Central memory CD4-positive, alpha-beta T cell (primary cell): Measurements from ENCODE around the gene ARHGAP42.
"Not testable (repeated sequence)": the region's sequence is repeated elsewhere in the genome, so short reads cannot be mapped to it uniquely, and the experiment has no call there.

Experiments used
- DNase-seq: peaks from one replicate; pipeline ENCODE4 v3.0.0; 2022
- total RNA-seq, 3 experiments: gene quantifications; one replicate each; lab custom pipeline; 2026; lab: John Stamatoyannopoulos, UW

ARHGAP42 gene, protein sequence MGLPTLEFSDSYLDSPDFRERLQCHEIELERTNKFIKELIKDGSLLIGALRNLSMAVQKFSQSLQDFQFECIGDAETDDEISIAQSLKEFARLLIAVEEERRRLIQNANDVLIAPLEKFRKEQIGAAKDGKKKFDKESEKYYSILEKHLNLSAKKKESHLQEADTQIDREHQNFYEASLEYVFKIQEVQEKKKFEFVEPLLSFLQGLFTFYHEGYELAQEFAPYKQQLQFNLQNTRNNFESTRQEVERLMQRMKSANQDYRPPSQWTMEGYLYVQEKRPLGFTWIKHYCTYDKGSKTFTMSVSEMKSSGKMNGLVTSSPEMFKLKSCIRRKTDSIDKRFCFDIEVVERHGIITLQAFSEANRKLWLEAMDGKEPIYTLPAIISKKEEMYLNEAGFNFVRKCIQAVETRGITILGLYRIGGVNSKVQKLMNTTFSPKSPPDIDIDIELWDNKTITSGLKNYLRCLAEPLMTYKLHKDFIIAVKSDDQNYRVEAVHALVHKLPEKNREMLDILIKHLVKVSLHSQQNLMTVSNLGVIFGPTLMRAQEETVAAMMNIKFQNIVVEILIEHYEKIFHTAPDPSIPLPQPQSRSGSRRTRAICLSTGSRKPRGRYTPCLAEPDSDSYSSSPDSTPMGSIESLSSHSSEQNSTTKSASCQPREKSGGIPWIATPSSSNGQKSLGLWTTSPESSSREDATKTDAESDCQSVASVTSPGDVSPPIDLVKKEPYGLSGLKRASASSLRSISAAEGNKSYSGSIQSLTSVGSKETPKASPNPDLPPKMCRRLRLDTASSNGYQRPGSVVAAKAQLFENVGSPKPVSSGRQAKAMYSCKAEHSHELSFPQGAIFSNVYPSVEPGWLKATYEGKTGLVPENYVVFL
- total RNA-seq = 0 to 0.07 (median 0) reads per million in 3 experiments

DNA sequence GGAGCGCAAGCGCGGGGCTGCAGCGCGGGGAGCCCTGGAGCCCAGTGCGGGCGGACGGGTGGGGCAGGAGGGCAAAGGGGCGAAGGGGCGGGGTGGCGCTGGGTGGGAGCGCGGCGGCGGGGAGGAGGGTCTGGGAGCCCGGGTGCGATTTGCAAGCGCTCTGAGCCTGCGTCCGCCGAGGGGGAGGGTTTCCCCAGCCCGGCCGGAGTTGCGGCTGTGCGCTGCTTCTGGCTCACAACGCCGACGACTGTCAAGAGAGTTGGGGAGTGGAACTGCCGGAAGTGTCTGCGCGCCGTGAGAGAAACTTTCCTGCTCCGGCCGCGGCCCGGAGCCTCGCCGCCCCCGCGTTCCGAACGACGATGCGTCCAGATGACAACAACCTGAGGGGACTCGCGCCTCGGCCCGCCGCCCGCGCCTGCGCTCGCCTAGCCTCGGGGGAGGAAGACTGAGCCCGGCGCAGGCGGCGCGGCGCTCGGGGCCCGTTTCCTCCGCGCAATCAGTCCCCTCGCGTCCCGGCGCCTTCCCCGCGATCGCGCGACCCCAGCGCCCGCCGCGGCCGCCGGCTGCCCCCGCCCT is at the start of gene ARHGAP42:
Gene ARHGAP42 (plus strand): TSS at position 235 of the 576 bp plus-strand sequence. CDS start 391 bp downstream, outside the sequence.
- no peak for DNase-seq

DNA sequence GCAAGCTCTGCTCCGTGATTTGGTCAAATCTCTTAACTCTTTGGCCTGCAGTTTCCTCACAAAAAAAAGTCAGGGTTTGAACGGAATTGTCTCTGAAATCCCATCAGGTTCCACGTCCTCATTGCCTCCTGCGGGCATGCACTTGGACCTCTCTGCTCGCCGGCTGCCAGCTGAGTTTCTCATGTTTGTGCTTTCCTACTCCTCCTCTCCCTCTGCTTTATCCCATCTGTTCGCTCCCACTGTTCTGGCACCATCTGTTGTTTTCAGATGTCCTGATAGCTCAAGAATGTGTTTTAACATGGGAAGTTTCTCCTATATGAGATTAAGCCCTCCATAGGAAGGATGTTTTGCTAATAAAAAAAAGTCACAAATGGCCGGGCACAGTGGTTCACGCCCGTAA is 49.4 kb upstream of the ARHGAP42 start:
- no peak for DNase-seq

DNA sequence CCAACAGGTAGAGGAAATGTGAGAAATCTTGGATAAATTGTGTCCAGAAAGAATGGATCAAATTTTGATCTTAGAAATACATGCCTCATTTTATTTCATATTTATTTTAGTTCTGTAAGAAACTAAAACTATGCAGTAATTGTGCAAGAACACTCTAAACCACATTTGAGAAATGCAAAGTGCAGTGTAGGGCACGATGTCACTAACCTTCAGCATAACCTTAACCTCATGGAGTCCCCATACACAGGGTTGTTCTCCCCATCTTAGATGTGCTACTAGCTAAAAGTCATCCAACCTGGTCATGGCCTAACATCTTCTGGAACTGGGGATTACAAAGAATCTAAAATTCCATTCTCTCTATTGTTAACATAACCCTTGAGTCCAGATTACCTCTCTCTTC is 48.4 kb upstream of the ARHGAP42 start:
- no peak for DNase-seq

DNA sequence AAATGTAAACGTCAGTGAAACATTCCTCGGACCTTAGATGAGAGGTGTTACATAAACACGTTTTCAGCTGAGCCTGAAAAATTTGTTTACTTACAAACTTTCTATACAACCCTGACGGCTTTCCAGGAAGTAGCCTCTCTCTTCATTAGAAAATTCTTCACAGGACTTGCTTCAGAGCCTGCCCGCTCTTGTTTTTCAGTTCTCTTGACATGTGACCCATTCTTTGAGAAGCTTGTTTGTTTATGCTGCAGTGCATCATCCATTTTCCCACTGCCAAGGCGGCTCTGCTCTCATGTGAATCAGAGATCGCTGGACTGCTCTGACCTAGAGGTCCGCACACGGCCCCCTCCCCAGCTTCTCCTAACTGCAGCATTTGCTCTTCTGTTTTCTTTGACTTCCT is 47.9 kb upstream of the ARHGAP42 start:
- DNase-seq = no peak

DNA sequence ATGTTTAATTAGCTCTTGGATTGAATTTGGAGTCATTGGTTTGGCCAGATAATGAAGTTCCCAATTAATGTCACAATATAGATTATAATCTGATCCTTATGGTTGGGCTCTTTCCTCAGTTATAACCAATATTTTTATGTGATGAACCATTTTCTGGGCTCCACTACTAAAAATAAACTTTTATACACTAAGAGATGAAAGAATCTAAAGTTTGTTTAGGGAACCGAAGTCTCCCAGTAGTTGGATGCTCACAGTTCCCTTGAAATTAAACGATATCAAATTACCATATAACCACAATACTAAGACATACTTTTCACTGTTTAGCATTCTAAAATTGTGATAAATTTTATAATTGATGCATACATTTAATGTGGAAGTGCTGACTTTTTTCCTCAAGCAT is 47.0 kb upstream of the ARHGAP42 start:
- no peak for DNase-seq

DNA sequence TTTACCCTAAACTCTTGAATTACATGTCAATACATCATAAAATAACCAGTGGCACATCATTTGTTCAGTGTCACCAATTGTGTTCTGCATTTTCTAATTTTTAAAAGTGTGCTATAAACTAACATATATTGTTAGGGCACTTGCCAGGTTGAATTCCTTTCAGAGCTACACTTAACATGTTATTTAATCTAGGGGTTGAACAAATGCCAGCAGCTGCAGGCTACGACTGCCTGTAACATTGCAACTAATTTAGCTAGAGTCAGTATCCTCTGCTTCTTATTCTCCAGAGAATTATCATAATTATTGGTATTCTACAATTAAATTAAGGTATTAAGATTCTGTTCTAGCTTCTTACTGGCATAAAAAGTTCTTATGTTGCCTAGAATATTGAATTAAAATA is 46.4 kb upstream of the ARHGAP42 start:
- DNase-seq = no peak

DNA sequence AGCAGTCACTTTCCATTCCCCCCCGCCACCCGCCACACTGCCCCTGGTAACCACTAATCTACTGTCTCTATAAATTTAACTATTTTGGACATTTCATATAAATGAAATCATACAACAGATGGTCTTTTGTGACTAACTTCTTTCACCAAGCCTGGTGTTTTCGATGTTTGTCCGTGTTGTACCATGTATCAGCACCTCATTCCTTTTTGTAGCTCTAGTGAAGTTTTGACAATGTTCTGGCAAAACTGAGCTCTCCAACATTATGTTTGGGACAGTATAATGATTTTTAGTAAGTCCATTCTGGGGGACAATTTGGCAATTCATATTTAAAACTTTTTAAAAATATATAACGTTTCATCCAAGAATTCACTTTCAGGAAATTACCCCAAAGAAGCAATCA is 45.6 kb upstream of the ARHGAP42 start:
- no peak for DNase-seq

DNA sequence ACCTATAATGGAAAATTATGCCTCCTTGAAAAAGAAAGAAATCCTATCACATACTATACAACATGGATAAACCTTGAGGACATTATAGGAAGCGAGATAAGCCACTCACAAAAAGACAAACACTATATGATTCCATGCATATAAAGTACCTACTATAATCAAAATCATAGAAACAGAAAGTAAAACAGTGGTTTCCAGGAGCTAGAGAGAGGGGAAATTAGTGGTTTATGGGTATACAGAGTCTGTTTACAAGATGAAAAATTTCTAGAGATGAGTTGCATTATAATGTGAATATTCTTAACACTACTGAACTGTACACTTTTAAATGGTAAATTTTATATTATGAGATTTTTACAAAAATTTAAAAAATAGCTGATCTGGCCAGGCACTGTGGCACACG is 40.5 kb upstream of the ARHGAP42 start:
- no peak for DNase-seq

DNA sequence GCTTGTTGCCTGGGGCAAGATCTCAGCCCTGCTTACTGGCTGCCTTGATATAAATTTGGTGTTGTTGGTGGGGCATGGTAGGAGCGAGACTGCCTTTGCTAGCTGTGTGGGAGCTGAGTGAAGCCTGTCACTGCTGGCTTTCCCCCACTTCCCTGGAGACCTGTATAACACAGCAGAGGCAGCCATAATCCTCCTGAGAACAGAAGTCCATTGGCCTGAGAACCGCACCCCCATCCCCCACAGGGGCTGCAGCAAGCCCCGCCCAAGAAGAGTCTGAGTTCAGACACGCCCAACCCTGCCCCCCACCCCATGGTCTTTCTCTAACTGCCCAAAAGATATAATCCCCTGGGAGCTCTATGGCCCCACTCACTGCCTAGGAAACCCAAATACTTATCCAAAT is 39.2 kb upstream of the ARHGAP42 start:
- DNase-seq = no peak

DNA sequence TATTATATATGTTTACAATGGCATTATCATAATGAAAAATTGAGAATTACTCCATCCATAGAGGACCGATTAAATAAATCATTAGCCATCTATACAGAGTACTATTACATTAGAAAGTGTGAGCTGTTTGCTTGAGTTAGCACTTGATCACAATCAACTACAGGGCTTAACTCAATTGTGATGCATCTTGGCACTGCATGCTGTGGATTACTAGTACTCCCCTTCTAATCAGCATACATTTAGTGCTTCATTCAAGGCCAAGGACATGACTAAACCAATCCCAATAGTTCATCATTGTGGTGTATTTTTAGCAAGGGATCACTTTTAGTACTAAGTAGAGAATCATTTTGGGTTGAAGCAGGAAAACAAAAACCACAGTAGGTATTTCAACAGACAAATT is 23.5 kb upstream of the ARHGAP42 start:
- no peak for DNase-seq

DNA sequence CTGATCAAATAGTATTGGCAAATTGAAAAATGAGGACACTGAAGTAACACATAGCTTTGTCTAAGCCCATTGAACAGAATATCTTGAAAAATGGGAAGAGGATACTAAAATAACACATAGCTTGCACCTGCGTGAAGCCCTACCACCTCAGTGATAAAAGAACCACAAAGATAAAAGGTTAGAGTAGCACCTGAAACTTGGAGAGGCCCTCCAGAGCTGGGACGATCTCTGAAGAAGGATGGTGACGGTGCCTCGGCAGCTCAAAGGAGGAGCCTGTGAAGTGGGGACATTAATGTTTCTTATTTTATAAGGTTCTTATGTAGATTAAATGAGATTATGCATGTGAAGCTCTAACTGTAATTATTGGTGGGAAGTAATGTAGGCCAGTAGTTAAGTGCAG is 23.1 kb upstream of the ARHGAP42 start:
- no peak for DNase-seq

DNA sequence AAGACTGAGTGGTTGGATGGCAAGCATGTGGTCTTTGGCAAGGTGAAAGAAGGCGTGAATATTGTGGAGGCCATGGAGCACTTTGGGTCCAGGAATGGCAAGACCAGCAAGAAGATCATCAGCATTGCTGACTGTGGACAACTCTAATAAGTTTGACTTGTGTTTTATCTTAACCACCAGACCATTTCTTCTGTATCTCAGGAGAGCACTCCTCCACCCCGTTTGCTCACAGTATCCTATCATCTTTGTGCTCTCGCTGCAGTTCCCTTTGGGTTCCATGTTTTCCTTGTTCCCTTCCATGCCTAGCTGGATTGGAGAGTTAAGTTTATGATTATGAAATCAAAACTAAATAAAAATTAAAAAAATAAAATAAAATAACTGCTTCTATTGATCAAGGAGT is 20.3 kb upstream of the ARHGAP42 start:
- DNase-seq = not testable (repeated sequence)

DNA sequence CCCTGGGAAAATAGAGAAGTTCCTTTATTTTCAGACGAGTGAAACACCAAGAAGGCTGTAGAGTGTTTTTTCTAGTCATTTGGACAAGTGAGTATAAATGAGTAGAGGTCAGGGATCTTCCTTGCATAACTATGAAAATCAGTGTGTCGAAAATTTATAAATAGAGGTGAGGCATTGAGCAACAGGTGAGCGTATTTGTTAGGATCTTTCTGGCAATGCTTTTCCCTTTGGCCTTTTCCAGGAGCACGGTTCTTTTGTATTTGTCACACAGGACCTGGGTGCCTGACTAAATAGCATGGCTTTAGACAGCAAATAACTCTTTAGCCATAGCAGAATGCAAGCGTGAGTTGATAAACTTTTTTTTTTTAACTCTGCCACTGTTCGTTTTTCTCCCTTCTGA is 19.6 kb upstream of the ARHGAP42 start:
- DNase-seq = no peak

DNA sequence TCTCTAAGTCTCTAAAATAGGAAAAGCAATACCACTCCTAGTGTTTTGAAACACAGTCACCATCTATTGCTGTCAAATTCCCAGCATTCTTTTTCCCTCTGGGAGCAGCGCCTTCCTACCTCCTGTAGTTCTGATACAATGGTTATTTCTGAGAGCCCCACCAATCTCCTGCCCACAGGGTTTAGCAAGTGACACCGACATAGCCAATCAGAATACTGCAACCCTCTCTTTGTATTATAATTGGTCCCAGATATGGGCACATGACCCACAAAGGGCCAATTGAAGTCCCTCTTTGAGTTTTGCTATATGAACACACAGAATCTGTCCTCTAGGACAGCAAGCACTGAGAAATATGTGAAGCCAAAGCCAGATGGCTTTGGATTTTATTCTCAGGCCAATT is 16.9 kb upstream of the ARHGAP42 start:
- no peak for DNase-seq

DNA sequence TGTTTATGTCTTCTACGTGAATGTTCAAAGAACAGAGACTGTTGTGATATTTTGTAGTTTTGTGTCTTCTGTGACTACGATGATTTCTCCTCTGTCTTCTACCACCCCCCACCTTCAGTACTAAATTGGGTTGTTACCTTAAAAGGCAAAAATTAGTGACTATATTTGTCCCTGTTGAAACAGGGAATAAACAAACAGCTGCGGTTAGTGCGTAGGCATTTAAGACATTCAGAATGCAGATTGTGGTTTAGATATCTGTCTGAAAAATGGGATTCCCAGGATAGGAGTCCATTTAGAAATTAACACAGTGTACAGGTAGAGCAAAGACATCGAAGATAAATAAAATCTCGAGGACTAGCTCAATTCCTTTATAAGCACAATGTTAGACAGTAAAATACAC is 15.6 kb upstream of the ARHGAP42 start:
- DNase-seq = no peak

DNA sequence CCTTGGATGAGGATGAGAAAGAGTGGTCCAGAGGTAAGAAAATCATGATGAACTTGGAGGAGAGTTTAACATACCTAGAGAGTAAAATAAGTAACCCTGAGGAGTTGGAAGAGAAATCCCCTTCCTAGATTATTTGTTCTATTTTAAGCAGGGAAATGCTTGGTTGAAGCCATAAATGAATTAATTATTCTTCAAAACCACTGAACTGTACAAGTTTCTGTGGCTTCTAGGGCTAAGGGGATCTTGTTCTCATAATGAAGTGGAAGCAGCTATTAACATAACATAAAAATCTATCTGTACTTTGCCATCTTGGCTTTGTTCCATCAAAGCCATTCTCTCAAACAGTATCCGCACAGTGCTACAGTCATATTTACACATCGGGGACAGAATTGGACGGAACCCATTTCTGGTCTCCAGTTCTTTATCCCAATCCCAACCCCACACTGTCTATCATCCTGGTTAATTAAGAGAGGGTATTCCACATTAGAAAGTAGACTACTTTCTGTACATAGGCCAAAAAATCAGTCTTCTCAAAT is 14.5 kb upstream of the ARHGAP42 start:
- DNase-seq = no peak

DNA sequence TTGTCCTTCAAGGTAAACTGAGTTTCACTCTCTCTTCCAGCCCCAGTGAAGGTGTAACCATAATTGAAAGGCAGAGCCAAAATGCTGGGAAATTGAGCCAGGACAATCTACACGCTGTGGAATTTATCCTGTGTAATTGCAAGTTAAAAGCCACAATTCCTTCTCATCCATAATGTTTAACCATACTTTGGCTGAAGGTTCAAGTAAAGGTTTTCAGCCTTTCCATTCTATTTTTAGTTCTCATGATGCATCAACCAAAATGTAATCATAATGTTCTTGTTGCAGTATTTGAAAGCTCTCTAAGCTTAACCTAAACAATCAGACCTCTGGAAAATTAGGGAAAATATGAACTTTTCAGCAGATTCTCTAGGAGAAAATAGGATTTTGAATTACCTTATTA is 14.0 kb upstream of the ARHGAP42 start:
- no peak for DNase-seq

DNA sequence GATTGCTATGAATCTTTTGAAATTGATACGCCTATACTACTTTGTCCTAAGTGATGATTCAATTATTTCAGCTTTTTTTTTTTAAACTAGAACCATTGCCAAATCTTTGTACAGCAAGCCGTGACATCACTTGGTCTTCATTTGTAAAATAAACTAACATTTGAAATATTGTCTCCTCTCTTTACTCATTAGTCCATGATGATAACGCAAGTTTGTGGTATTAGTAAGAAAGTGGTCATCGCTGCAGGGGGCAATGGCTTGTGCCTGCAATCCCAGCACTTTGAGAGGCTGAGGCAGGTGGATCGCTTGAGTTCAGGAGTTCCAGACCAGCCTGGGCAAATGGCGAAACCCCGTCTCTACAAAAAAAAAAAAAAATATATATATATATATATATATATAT is 12.9 kb upstream of the ARHGAP42 start:
- no peak for DNase-seq

DNA sequence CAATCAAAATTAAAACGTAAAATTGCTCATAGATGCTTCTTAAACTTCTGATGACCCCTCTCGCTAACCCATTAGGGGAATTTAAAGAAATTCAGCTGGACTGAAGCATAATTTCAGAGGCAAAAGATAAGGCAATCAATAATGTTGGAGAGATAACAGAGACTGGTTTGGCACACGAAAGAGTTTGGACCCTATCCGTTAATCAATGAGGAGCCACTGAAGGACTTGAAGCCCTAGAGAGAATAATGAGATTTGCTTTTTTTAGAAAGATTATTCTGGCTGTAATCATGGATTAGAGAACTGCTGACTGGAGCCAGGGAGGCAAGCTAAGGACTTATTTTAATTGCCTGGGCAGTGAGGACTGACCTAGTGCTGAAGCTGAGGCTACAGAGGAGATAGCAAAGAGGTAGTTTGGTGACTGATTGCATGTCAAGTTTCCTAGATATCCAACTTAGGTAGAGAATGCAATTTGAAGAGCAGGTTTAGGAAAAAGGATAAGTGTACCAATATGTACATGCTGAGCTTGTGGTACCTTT is 11.9 kb upstream of the ARHGAP42 start:
- DNase-seq = no peak

DNA sequence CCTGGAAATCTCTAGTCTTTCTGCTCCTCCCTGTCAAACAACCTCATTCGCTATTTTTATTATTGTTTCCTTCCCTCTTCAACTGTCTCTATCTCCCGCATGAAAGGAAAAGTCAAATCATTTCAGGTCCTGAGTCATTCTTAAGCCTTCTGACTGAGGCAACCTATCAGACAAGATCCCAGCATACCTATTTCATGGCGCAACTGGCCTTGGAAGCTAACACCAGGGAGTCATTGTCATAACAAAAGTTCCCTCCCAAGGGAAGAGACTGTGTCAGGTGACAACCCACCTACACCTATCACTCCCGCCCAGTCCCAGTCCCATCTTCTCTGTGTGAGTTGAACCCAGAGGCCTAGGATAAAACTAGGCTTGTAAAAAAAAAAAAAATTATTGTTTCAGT is 10.2 kb upstream of the ARHGAP42 start:
- no peak for DNase-seq

DNA sequence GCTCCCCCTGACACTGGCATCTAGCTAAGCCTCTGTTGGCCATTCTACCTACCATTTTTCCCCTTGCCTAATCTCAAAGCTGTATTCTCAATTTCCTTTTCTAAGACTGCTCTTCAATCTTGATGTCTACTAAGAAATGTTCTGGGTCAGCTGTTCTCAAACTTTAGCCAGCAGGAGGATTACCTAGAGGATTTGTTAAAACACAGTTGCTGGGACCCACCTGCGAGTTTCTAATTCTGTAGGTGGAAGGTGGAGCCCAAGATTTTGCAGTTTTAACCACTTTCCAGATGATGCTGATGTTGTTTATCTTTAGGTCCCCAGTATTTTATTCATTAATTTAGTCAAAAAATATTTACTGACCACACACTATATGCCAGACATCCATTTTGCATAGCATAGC is 9.3 kb upstream of the ARHGAP42 start:
- DNase-seq = no peak

DNA sequence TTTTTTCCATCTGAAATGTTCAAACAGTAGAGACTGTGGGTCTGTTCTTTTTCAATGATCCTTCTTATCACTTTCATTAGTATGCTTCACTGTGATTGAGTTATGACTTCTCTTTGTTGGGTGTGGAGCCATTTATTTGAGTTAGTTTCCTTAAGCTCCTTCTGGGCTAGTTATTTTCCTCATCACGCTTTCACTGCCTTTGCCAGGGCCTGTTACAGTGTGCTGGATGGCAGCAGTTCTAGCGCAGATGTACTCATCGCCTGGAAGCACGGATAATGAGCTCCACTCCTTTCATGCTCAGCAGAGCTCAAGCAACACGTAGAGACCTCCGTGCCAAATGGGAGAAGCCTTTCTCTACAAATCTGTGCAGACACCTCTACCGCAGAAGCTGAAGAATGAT is 7.0 kb upstream of the ARHGAP42 start:
- DNase-seq = no peak

DNA sequence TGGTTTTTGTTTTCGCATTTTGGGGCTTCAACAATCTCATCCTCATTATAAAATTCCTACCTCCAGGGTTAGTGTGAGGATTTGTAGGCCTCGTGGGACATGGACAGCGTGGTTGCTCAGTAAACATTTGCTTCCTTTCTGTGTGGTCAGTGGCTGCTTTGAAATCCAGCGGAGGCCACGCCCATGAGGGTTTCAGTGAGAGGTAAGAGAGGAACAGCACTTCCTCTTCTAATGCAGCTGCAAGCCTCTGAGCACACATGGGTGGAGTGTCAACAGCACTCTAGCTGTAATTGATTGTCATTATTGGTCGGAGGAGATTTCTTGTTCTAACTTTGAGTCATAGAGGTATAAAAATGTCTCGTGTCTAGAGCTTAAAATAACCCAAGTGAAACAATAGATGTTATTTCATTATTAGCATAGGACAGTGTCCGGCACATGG is 6.0 kb upstream of the ARHGAP42 start:
- DNase-seq = no peak
